HK-2 (cell line): Measurements from ENCODE around the gene GPHA2.

ENCODE experiments used
- DNase-seq: peaks from one replicate; pipeline ENCODE4 v3.0.0-alpha.2; 2018; ENCODE audit not compliant: unreplicated experiment

Gene GPHA2

GRCh38 chr11:64930340-64930739 lies 5.4 kb downstream of the GPHA2 start:
- DNase-seq, result no peak

GRCh38 chr11:64929625-64930024 lies 6.1 kb downstream of the GPHA2 start:
- no peak for DNase-seq

- DNase-seq, result no peak
Measured at GRCh38 chr11:64928957-64929356, 6.7 kb downstream of the GPHA2 start.

GRCh38 chr11:64926689-64927088 lies 9.0 kb downstream of the GPHA2 start:
- DNase-seq, result no peak

- no peak for DNase-seq
Measured at GRCh38 chr11:64925536-64926436, 9.9 kb downstream of the GPHA2 start.

GRCh38 chr11:64924910-64925284 lies 10.8 kb downstream of the GPHA2 start:
- DNase-seq, result peak; percentile 21

- DNase-seq, result peak; percentile 77
Measured at GRCh38 chr11:64923944-64924909, 11.5 kb downstream of the GPHA2 start, which contains the start of gene PPP2R5B. TSS of gene PPP2R5B (plus strand) at chr11:64924689. CDS start at chr11:64925735, 1,046 bp downstream.

GRCh38 chr11:64923151-64923661 lies 12.5 kb downstream of the GPHA2 start:
- DNase-seq, result no peak

GRCh38 chr11:64921384-64921783 lies 14.3 kb downstream of the GPHA2 start:
- no peak for DNase-seq

- DNase-seq, result no peak
Measured at GRCh38 chr11:64920124-64920523, 15.6 kb downstream of the GPHA2 start.

- DNase-seq, result no peak
Measured at GRCh38 chr11:64919627-64920026, 16.1 kb downstream of the GPHA2 start.

GRCh38 chr11:64918017-64918416 lies 17.7 kb downstream of the GPHA2 start:
- DNase-seq, result no peak

- no peak for DNase-seq
Measured at GRCh38 chr11:64917663-64917995, 18.1 kb downstream of the GPHA2 start.

- DNase-seq, result peak; percentile 93
Measured at GRCh38 chr11:64916775-64917662, 18.7 kb downstream of the GPHA2 start, which contains the start of gene ATG2A. TSS of gene ATG2A (minus strand) at chr11:64917209. CDS start at chr11:64917135, 74 bp downstream.

- peak; percentile 55 for DNase-seq
Measured at GRCh38 chr11:64916040-64916774, 19.5 kb downstream of the GPHA2 start.

- DNase-seq, result no peak
Measured at GRCh38 chr11:64915376-64915887, 20.3 kb downstream of the GPHA2 start.

- no peak for DNase-seq
Measured at GRCh38 chr11:64914123-64914522, 21.6 kb downstream of the GPHA2 start.

GRCh38 chr11:64913171-64913727 lies 22.4 kb downstream of the GPHA2 start:
- no peak for DNase-seq

GRCh38 chr11:64911689-64912088 lies 24.0 kb downstream of the GPHA2 start:
- DNase-seq, result no peak

GRCh38 chr11:64911142-64911541 lies 24.6 kb downstream of the GPHA2 start:
- no peak for DNase-seq
